HS-27A (cell line): ENCODE measurements around the gene COL4A1.
A peak's percentile ranks its signal among the peaks of the same experiment; 100 is the strongest.

Experiments used
- DNase-seq: peaks from one replicate; pipeline ENCODE4 v3.0.0-alpha.2; 2012; ENCODE audit warnings: low read depth, missing footprints

COL4A1 gene

GRCh38 chr13:110194451-110194850 is 112.5 kb downstream of the COL4A1 start:
- DNase-seq, result no peak

DNA sequence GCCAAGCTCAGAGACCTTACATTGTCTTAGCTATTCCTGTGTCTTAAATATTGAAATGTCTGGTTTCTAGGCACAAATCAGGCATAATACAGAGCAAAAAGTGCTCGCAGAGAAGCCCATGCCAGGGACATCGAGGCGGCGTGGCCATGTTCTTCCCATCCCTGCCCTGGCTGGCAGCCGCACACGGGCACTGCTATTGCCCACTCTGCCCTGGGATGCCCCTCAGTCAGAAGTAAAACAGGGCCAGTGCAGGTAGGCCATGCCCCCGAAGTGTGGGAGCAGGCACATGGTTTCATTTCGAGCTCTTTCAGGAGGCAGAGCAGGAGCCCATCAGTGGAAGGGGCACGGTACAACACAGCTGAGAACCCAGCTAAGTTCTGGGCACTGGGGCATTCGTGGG is 113.5 kb downstream of the COL4A1 start:
- DNase-seq, result no peak

DNA sequence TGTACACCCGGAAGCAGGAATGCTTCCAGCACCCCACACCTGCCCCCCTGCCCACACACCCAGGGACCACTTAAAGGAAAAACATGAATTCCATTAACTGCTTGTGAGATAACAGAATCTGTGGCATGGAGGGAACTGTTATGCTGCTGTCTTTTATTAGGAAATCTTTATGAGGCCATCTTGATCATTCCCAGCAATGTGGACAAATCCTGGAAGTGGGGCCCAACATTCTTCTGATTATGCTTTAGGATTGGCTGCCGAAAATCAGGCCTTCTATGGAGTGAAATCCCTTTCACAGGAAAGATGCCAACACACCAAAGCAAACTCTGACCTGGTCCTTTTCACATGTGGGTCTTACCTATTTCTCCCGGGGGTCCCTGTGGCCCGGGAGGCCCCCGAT is 114.5 kb downstream of the COL4A1 start:
- no peak for DNase-seq

GRCh38 chr13:110187641-110188161 is 119.3 kb downstream of the COL4A1 start:
- peak; percentile 27 for DNase-seq

GRCh38 chr13:110186231-110186855 is 120.6 kb downstream of the COL4A1 start:
- no peak for DNase-seq

GRCh38 chr13:110185696-110186095 is 121.3 kb downstream of the COL4A1 start:
- DNase-seq, result peak; percentile 53

GRCh38 chr13:110183910-110184309 is 123.0 kb downstream of the COL4A1 start:
- no peak for DNase-seq

DNA sequence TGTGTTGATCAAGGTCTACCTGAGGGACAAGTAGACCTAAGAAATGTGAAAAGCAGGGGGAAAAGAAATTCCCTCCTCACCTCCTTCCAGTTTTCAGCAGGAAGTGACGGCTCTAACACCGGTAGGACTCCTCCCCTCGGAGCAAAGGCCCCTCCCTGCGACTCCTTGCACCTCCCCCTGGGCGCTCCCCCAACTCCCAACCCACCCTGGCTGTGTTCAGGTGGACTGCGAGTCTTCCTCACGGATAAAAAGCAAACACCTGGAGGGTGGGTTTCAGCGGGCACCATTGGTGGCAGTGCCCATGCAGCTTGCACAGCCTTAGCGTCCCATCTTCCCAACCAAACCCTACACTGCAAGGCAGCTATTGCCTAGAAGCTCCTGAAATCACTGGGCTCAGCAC is 124.5 kb downstream of the COL4A1 start:
- no peak for DNase-seq

GRCh38 chr13:110182003-110182402 is 125.0 kb downstream of the COL4A1 start:
- DNase-seq, result no peak

DNA sequence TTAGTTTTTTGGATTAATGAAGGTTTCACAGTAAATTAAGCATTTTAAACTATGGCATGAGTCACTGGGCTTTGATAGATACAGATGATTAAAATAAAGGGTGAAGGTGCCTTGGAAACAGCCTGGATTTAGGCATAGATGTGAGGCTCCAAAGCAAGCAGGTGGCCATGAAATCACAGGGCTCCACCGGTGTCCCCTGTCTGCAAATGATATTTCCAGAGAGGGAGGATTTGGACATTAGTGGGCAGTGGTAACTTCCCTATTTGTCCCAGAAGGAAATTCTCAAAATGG is 127.2 kb downstream of the COL4A1 start:
- DNase-seq, result no peak

DNA sequence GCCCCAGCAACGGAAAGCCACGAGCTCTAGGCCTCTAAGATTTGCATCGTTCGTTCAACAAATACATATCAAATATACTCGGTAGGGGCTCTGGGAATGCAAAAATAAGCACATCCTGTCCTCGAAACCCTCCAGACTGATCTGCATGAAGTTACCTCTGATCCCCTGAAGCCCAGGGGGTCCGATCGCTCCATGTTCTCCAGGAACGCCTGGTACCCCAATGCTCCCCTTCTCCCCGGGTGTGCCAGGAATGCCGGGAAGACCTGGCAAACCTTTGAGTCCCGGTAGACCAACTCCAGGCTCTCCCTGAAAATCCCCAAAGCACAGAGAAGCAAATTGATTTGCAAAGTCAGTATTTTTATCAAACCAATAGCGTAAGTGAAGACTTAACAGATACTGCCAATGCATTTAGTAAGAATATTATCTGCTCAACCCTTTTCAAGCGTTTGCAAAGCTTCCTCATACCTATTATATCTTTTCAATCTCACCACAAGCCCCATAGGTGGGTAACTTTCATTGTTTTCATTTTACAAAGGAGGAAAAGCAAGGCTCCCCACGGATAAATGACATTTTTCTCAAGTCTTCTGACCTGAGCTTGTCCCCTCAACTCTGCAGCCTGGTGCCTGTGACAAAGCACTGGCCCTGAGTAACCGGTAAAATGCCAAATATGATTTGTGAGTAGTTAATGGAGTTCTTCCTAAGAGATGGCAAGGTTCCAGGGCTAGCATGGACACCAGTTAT is 127.7 kb downstream of the COL4A1 start:
- no peak for DNase-seq

DNA sequence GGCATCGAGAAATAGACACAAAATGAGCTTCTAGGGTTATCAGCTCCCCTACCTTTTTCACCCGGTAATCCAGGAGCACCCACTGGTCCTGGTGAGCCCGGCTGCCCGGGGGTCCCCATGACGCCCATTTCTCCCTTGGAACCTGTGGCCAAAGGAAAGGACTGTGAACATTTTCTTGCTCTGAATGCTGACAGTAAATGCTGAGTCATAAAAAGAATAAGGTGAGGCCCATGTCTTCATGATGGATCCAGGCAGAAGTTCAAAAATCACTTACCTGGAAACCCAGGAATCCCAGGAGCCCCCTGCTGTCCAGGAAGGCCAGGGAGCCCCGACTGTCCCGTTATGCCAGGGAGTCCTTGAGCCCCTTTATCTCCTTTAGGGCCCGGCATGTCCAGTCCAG is 129.2 kb downstream of the COL4A1 start:
- no peak for DNase-seq

GRCh38 chr13:110176431-110176830 is 130.5 kb downstream of the COL4A1 start:
- DNase-seq, result no peak

- no peak for DNase-seq
Observed at GRCh38 chr13:110173247-110173818, 133.6 kb downstream of the COL4A1 start.

GRCh38 chr13:110170882-110171281 is 136.1 kb downstream of the COL4A1 start:
- DNase-seq, result no peak

- DNase-seq, result no peak
Observed at GRCh38 chr13:110170020-110170790, 136.8 kb downstream of the COL4A1 start.

- no peak for DNase-seq
Observed at GRCh38 chr13:110168999-110169933, 137.7 kb downstream of the COL4A1 start.

GRCh38 chr13:110166598-110166997 is 140.4 kb downstream of the COL4A1 start:
- DNase-seq, result no peak

- DNase-seq, result no peak
Observed at GRCh38 chr13:110164706-110165105, 142.3 kb downstream of the COL4A1 start.

DNA sequence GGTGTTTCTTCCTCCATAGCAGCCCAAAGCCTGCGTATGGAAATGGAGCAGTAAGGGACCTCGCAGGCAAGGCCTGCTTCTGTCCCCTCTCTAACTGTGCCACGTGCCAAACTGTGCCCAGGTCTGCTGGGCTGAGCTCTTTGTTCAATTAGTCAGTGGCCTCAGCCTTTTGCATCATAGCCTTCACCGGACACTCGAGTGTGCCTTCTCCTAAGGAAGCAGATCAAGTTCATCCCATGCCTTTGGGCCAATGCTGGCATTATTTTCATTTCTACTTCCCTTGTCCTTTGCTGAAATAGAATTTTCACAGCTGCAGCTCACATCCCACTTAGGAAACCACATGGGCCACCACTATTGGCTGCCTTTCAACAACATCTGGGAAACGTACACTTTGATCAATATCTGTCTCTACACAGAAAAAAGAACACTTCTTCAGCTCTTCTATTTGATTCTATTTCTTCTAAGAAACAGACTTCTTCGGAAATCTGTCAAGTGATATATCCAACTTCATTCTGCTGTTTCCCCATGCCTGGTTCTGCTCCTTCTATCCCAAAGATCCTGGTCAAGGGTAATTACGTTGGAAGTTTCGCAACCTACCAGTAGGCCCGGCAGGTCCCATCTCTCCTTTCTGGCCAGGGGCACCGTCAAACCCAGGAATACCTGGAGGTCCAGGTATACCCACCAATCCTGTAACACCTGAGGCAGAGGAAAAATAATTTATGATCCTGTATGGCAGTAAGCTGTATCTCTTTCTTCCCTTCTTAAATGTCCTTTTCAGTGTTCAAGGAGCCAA is 143.9 kb downstream of the COL4A1 start:
- DNase-seq, result no peak

- no peak for DNase-seq
Observed at GRCh38 chr13:110162053-110162452, 144.9 kb downstream of the COL4A1 start.
